H4 (cell line): ENCODE data around the gene LFNG. TPM values are rescaled to one million over a fixed set of nuclear protein-coding genes. Genes with fewer than 3 reads are reported as not detected.

Experiments
- DNase-seq: peaks from one replicate; pipeline ENCODE4 v3.0.0-alpha.2; 2015; ENCODE audit warnings: low spot score
- total RNA-seq: library from RNA; depleted of rRNA; stranded (reverse); fragments of >200 nt; shearing (Covaris generic); gene quantifications from 2 replicates; pipeline ENCODE4 v1.2.3, GENCODE V29; 2014

LFNG gene
- total RNA-seq, 1 experiment from 2014 or later: 11.0 TPM

DNA sequence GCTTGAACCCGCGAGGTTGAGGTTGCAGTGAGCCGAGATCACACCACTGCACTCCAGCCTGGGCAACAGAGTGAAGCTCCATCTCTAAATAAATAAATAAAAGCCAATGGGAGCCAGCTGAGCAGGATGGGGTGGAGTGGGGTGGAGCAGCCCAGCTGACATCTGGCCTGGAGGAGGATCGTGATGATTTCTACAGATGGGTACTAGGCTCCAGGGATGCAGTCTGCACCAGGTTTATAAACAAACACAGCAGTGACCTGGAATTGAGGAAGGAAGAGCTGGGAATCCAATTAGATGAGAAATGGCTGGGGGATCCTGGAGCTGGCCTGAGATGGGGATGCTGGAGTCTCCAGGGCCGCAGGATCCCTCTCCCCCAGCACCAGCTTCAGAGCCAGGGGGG is 36.1 kb upstream of the LFNG start:
- no peak for DNase-seq

GRCh38 chr7:2484868-2485267 is 34.7 kb upstream of the LFNG start:
- no peak for DNase-seq

- DNase-seq: no peak
Measured at GRCh38 chr7:2487586-2488271, 31.8 kb upstream of the LFNG start.

DNA sequence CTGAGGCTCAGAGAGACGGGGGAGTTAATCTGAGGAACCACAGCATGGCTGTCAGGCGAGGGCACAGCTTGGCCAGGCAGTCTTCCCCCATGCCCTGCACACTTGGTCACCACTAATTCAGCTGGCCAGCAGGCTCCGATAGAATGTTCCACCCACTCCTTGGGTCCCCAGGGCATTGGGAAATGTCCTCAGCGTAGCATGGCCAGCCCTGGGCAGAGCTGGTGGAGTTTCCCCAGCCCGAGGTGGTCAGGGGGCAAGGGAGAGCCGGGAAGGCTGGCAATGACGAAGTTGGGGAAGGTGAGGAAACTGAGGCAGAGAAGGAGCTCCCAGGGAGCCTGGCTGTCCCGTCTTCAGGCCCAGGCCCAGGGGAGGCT is 31.3 kb upstream of the LFNG start:
- no peak for DNase-seq

DNA sequence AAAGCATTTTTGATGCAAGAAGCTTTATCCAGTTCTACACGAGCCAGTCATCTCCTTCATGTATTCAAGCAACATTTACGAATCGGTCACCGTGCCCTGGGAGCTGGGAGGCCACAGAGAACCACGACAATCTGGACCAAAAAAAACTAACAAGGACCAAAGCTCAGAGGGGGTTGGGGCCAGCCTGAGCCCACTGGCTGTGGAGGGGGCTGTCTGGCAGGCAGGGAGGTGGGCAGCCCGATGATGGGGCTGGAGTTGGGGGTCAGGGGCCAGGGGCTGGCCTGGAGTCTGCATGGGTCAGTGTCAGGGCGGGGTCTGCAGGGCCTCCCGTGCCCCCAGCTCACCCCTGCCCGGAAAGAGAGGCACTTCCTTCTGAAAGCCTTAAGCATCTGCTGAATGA is 30.9 kb upstream of the LFNG start:
- no peak for DNase-seq

DNA sequence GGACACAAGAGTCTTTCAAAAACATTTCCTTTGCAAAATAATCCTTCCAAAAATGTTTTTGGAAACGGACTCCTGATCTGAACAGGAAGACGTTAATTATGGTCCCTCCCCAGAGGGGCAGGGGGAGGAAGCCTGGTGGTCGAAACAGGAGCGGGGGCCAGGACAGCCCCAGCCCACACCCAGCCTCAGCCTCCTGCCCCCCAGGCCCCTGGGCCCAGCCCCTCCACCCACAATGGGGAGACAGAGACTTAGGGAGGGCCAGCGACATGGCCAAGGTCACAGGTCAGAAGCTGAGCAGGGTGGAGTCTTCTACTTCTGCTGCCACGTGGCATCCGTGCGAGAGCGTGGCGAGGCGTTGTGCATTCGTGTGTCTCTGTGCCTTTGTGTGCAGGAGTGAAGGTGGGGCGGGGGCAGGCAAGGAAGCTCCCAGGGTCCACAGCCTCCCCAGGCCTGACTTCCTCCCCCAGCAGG is 29.4 kb upstream of the LFNG start:
- DNase-seq: no peak

GRCh38 chr7:2492038-2492437 is 27.5 kb upstream of the LFNG start:
- DNase-seq: no peak

DNA sequence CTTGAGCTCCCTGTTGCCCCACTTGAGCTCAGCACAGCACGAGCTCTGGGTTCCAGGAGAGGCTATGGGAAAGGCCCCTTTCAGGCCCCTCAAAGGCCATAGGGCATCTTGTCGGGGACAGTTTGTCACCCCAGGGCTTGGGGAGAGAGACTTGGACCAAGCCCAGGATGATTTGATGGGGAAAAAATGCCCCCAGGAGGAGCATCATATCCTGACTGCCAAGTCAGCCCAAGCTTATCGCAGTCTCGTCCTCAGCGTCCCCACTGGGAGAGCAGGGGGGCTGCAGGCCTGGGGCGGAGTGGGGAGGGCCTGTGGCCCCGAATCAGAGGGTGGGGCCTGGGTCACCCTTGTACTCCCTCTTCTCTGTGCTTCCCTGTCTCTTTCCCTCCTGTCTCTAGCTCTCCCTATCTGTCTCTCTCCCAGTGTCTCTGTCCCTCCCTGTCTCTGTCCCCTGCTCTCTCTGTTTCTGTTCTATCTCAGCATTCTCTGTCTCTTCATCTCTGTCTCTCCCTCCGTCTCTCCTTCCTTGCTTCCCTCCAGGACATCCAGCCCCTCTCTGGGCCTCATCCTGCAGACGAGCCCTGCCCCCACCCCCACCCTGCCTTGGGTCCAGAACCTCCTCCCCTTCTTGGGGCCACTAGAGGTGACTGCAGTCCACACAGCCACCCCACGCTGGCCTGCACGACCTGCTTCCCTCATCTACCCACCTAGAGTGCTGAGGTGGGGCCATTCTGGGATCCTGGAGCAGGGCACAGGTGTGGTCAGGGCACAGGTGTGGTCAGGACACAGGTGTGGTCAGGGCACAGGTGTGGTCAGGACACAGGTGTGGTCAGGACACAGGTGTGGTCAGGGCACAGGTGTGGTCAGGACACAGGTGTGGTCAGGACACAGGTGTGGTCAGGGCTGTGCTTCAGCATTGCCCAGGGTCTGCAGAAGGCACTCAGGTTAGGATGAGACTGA is 26.1 kb upstream of the LFNG start:
- DNase-seq: no peak

DNA sequence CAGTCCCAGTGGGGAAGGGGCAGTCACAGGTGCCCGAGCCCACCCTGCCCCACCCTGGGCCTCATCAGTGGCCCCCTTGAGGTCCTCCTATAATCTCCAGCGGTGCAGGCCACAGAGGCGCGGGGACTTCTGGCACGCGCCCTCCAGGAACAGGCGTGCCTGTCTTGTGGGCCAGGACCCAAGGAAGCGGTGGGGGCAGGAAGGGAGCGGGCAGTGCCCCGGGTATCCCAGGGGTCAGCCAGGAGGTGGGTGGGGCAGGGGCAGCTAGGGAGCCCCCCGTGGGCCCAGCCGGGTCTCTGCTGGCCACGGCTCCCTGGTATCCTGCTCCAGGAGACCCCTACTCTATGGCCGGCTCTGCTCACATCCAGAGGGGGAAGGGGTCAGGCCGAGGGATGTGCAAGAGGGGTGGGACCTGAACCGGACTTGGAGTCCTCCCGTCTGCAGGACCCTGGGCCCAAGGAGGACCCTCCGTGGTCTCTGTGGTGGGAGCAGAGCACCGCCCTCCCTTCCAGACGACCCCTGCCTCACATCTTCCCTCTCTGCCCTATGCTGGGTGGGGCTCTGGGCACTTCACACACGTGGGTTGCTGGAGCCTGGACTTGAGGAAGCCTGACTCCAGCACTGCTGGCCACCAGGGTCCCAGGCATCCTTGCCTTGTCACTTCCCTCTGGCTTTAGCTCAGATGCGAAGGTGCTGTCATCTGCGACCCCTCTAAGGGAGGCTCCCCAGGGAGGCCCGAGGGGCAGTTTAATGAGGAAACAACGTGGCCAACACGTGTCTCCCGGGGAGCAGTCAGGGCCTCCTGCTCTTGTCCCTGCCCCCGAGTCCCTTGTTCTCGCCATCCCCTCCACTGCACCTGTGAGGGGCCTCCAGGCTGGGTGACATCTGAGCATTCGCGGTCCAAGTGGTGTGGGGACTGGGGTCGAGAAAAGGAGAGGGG is 25.1 kb upstream of the LFNG start:
- DNase-seq: no peak

GRCh38 chr7:2495418-2496299 is 23.9 kb upstream of the LFNG start:
- no peak for DNase-seq

- no peak for DNase-seq
Measured at GRCh38 chr7:2496375-2496774, 23.2 kb upstream of the LFNG start.

- no peak for DNase-seq
Measured at GRCh38 chr7:2497065-2497464, 22.5 kb upstream of the LFNG start.

DNA sequence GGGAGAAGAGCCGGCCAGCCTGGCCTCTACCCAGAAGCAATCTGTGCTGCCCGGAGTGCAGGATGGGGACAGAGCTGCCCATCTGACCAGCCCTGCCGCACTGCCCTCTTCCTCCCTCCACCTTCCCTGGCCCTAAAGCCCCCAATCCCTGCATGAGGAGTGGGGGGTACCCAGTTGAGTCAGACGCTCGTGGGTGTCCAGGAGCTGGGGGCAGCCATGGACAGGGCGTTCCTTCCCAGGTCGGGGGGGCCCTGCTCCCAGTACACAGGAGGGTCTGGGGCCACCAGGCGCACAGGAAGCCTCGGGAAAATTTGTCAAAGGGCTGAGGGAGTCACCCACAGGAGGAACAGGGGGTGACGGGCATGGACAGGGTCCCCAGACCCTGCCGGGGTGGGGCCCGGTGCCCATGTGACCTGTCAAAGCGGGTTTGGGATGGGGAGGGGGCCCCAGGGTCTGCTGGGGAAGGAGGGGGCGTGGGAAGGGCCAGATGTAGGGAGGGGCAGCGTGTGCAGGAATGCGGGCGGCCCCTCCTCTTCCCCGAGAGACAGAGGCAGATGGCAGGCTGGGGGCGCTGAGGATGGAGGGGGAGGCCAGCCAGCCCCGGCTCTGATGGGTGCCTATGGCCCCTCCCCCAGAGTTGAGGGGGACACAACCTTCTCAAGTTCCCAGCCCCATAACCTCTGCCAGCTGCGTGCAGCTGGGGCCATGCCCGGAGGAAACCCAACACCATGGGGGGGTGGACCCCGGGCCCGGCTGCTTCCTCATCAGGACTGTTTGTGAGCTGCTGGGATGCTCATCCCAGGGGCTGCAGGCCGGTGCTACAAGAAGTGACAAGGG is 21.9 kb upstream of the LFNG start:
- DNase-seq: no peak

GRCh38 chr7:2498708-2499107 is 20.9 kb upstream of the LFNG start:
- no peak for DNase-seq

DNA sequence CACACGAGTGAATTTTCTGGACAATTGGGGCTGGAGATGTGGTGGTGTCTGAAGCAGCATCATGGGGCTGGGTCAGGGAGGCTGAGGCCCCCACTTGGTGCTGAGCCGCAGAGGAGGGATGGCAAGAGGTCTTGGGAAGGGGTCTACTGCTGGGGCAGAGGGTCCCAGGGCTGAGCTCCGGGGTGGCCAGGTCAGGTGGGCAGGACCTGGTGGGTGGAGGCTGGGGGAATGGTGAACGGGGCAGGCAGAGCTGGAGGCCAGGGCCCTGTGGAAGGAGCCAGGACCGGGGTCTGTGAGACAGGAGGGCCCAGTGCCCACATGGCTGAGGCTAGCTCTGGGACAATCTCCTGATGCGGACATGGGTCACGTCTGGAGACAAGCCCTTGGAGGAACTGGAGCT is 20.4 kb upstream of the LFNG start:
- no peak for DNase-seq

DNA sequence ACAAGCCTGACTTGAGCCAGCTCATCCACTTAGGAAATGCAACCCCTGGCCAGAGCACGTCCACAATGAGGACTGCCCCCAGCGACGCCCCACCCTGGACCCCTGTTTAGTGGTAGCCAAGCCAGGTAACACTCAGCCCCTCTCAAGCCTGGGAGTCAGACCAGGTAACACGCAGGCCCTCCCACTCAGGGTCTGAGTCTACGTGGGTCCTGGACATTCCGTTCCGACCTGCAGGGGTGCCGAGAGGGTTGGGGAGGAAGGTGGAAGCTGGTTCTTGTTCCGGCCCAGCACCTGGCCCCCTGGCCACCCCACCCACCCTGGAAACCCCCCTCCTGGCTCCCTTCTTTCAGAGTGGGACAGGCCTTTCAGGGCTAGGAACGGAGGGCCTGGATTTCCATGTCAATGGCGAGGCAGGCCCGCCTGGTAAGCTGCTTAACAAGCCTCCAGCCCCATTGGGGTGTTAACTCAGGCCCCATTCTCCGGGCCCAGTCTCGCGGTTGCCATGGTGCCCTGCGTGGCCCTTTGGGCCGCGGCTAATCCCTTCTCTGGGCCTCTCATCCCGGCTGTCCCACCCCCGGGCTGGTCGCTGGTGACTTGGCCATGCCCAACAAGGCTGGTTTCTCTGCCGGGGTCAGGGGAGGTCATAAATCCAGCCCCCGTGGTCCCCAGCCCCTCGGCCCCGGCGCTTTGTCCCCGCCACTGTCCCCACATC is 19.7 kb upstream of the LFNG start:
- no peak for DNase-seq

- no peak for DNase-seq
Measured at GRCh38 chr7:2500701-2501100, 18.9 kb upstream of the LFNG start.

GRCh38 chr7:2501947-2502646 is 17.5 kb upstream of the LFNG start:
- no peak for DNase-seq

GRCh38 chr7:2502647-2502966 is 17.0 kb upstream of the LFNG start:
- DNase-seq: no peak
